ENCODE measurements around the gene DAO. TPM values are rescaled to one million over a fixed set of nuclear protein-coding genes. Genes with fewer than 3 reads are reported as not detected.
A peak's percentile ranks its signal among the peaks of the same experiment; 100 is the strongest.

The DAO gene
- total and polyA plus RNA-seq, 2 experiments from 2014 or later, result 0.88 to 0.90 TPM

- H2AFZ ChIP-seq, result no peak overlapping the region
- peaks cover 5% of the 10 kb centered on the region for H3K4me1 ChIP-seq (ENCODE audit: insufficient read depth)
- TF ChIP-seq EZH2 (IDR thresholded peaks at IDR 0.05; ENCODE audit: borderline replicate concordance) (no peak), CTCF (IDR thresholded peaks at IDR 0.05; ENCODE audit: poor library complexity) (no peak), EZH2phosphoT487 (IDR thresholded peaks at IDR 0.05; ENCODE audit: low read depth, severe bottlenecking, unreplicated experiment) (no peak)
- H3K9me2 ChIP-seq (replicated peaks; ENCODE audit: insufficient read depth), result no peaks in the 10 kb centered on the region
- no peak for DNase-seq (ENCODE audit: low spot score)
- H3K79me2 ChIP-seq, result no peaks in the 10 kb centered on the region
- no peaks in the 10 kb centered on the region for H4K20me1 ChIP-seq (ENCODE audit: insufficient read depth, poor library complexity, severe bottlenecking)
- H3K4me2 ChIP-seq, result no peak overlapping the region
- H3K4me3 ChIP-seq, result no peak overlapping the region
- no peaks in the 10 kb centered on the region for H3K9me3 ChIP-seq (ENCODE audit: low read depth)
- 87% methylated on average over 6 of the region's 6 CpGs for WGBS (ENCODE audit: low lambda C conversion rate, missing lambda C conversion rate)
- no peaks in the 10 kb centered on the region for H3K36me3 ChIP-seq (replicated peaks; ENCODE audit: insufficient read depth, low read depth)
- H3K27ac ChIP-seq, result no peak overlapping the region
- H3K27me3 ChIP-seq, result no peaks in the 10 kb centered on the region
Observed at GRCh38 chr12:108933949-108934348, 54.1 kb downstream of the DAO start.

GRCh38 chr12:108935159-108935763 lies 55.4 kb downstream of the DAO start:
- no peak overlapping the region for H2AFZ ChIP-seq
- no peak for DNase-seq (ENCODE audit: low spot score)
- H3K79me2 ChIP-seq, result no peaks in the 10 kb centered on the region
- H3K27me3 ChIP-seq, result no peaks in the 10 kb centered on the region
- 83% methylated on average over 7 of the region's 7 CpGs for WGBS (ENCODE audit: low lambda C conversion rate, missing lambda C conversion rate)
- no peaks in the 10 kb centered on the region for H3K9me2 ChIP-seq (replicated peaks; ENCODE audit: insufficient read depth)
- no peak for TF ChIP-seq EZH2phosphoT487 (IDR thresholded peaks at IDR 0.05; ENCODE audit: low read depth, severe bottlenecking, unreplicated experiment)
- H3K27ac ChIP-seq, result no peak overlapping the region
- H3K9me3 ChIP-seq (ENCODE audit: low read depth), result no peaks in the 10 kb centered on the region
- no peak overlapping the region for H3K4me3 ChIP-seq
- no peaks in the 10 kb centered on the region for H3K36me3 ChIP-seq (replicated peaks; ENCODE audit: insufficient read depth, low read depth)
- no peaks in the 10 kb centered on the region for H3K4me1 ChIP-seq (ENCODE audit: insufficient read depth)
- no peaks in the 10 kb centered on the region for H4K20me1 ChIP-seq (ENCODE audit: insufficient read depth, poor library complexity, severe bottlenecking)
- H3K4me2 ChIP-seq, result no peak overlapping the region

GRCh38 chr12:108938247-108938924 lies 58.5 kb downstream of the DAO start:
- Histone ChIP-seq H3K79me2 (no peaks in the 10 kb centered on the region), H3K9me2 (replicated peaks; ENCODE audit: insufficient read depth) (no peaks in the 10 kb centered on the region), H3K4me1 (ENCODE audit: insufficient read depth) (no peaks in the 10 kb centered on the region), H3K27me3 (no peaks in the 10 kb centered on the region), H3K4me2 (no peak overlapping the region), H3K4me3 (no peak overlapping the region), H3K36me3 (replicated peaks; ENCODE audit: insufficient read depth, low read depth) (no peaks in the 10 kb centered on the region), H3K27ac (no peak overlapping the region), H2AFZ (no peak overlapping the region), H4K20me1 (ENCODE audit: insufficient read depth, poor library complexity, severe bottlenecking) (no peaks in the 10 kb centered on the region), H3K9me3 (ENCODE audit: low read depth) (no peaks in the 10 kb centered on the region)
- WGBS (ENCODE audit: low lambda C conversion rate, missing lambda C conversion rate), result 86% methylated on average over 13 of the region's 13 CpGs
- TF ChIP-seq EZH2 (IDR thresholded peaks at IDR 0.05; ENCODE audit: borderline replicate concordance) (no peak), CTCF (IDR thresholded peaks at IDR 0.05; ENCODE audit: poor library complexity) (no peak), EZH2phosphoT487 (IDR thresholded peaks at IDR 0.05; ENCODE audit: low read depth, severe bottlenecking, unreplicated experiment) (no peak)
- DNase-seq (ENCODE audit: low spot score), result no peak

- Histone ChIP-seq H3K4me1 (ENCODE audit: insufficient read depth) (no peaks in the 10 kb centered on the region), H3K27me3 (no peaks in the 10 kb centered on the region), H3K4me2 (no peak overlapping the region), H3K4me3 (no peak overlapping the region), H3K27ac (no peak overlapping the region), H3K36me3 (replicated peaks; ENCODE audit: insufficient read depth, low read depth) (no peaks in the 10 kb centered on the region), H3K9me2 (replicated peaks; ENCODE audit: insufficient read depth) (no peaks in the 10 kb centered on the region), H2AFZ (no peak overlapping the region), H4K20me1 (ENCODE audit: insufficient read depth, poor library complexity, severe bottlenecking) (no peaks in the 10 kb centered on the region), H3K9me3 (ENCODE audit: low read depth) (no peaks in the 10 kb centered on the region), H3K79me2 (no peaks in the 10 kb centered on the region)
- peak; percentile 34 for DNase-seq (ENCODE audit: low spot score)
- no peak for TF ChIP-seq EZH2 (IDR thresholded peaks at IDR 0.05; ENCODE audit: borderline replicate concordance)
- no peak for TF ChIP-seq CTCF (IDR thresholded peaks at IDR 0.05; ENCODE audit: poor library complexity)
- TF ChIP-seq EZH2phosphoT487 (IDR thresholded peaks at IDR 0.05; ENCODE audit: low read depth, severe bottlenecking, unreplicated experiment), result no peak
- 67% methylated on average over 1 of the region's 1 CpG for WGBS (ENCODE audit: low lambda C conversion rate, missing lambda C conversion rate)
Observed at GRCh38 chr12:108939594-108939993, 59.7 kb downstream of the DAO start.
